GM19035 (cell line): ENCODE data around the gene KRT33B.
"Not testable (repeated sequence)": the region's sequence is repeated elsewhere in the genome, so short reads cannot be mapped to it uniquely, and the experiment has no call there.

Experiments used
- ATAC-seq: cut with Tn5 transposase; IDR thresholded peaks from one replicate; pipeline ENCODE4 v1.9.1; 2021; ENCODE audit not compliant: unreplicated experiment

Gene KRT33B

GRCh38 chr17:41369713-41370112, at the start of gene KRT33B:
KRT33B (minus strand) TSS chr17:41369813; CDS start chr17:41369750, 63 bp downstream.
- no peak for ATAC-seq

DNA sequence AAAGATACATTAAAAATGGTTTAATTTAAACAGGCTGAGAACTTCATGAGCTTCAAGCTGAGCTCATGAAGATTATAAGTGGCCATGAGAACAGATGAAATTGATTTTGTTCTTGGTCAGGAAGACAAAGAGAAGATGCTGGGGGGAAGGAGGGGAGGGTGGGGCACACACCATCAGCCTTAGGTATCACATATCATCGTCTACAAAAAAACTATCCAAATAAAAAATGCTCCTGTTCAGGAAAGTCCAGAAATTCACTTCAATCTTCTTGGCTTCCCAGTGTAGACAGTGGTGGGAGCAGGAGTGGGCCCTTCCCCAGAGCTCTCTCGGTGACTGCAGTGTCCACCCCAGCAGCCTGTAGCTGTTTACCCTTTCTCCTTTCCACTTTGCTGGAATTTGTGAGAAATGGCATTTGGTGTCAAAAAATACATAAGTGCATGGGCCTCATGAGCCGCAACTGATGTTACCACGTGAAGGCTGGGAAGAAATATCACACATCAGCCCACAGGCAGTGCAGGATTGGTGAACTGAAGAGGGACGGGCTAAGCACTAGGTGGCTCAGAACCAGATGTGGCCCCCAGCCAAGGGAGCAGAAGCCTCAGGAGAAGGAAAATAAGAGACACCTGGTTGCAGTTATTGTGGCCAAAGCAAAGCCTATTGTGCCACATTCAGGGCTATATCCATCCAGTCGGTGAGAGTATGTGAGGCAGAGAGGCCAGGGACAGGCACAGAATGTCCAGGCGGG, 48.7 kb upstream of the KRT33B start:
- no peak for ATAC-seq

DNA sequence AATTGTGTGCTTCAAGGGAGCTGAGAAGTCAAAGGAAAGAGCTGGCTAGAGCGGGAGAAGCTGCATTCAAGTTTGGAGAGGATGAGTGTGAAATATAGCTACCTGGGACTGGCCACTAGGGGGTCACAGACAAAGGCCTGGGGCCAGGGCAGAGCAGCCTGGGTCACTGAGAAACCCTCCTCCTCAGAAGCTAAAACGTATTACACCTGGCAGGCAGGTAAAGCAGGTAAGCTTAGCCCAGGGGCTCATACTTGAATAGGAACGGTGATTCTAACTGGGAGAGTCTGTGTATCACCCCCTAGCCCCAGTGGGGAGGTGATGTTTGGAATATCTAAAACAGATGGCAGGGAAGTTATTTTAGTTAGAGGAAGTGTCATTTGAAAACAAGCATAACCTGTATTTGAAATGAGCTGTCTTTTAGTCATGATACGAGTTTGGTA, 48.0 kb upstream of the KRT33B start:
- ATAC-seq: no peak

DNA sequence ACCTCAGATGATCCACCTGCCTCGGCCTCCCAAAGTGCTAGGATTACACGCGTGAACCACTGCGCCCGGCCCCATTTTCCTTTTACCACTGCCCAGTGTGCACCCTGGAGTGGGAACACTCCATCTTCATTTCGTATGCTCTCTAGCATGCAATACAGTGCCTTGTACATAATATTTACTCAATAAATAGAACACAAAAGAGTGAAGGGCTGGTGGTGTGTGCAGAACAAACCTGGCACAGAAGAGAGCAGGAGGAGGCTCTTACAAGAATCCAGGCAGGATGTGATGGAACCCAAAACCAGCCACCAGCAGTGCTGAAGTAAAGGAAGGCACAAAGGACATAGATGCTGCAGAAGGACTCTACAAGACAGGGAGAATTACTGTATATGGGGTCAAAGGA, 47.5 kb upstream of the KRT33B start:
- no peak for ATAC-seq

- ATAC-seq: no peak
Observed at GRCh38 chr17:41416479-41416878, 46.9 kb upstream of the KRT33B start.

GRCh38 chr17:41415833-41416335, 46.3 kb upstream of the KRT33B start:
- ATAC-seq: no peak

GRCh38 chr17:41415411-41415810, 45.8 kb upstream of the KRT33B start:
- ATAC-seq: no peak

DNA sequence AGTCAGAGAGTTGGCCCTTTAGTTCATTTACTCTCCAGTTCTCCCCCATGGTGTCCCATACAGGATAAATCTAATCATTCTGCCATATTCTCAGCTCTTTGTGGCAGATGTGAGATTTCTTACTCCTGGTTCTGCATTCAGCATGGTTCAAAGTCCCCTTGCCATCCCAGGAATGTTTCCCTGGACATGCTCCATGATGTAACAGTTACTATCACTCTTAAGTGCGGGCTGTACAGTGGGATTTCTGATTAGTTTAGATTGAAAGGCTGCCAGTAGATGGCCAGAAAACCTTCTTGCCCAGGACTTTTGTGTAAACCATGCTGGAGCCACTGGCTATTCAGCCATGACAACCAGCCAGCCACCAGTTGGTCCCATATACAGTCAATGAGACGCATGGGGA, 44.4 kb upstream of the KRT33B start:
- ATAC-seq: no peak

DNA sequence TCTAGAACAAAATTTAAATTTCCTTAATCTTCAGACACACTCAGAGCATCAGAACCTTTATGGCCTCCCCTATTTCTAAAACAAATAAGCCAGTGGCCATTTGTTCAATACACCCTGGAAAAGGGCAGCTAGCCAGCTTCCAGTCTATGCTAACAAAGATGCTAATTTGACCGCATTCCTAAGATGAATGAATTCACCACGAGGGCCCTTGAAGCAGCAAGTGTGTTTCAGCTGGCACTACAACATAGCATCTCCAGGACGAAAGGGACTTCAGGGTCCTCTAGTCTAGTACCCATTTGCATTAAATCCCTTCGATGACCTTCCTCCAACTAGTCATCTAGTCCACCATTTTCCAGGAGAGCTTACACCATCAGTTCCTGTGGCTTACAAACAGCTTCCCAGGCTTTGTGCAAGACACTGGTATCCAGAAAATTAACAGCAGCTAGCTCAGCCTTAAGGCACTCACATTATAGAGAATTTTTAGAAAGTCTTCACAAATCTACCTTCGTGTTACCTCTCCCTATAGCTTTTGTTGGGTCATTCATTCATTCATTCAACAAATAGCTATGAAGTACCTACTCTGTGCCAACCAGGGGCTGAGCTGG, 43.8 kb upstream of the KRT33B start:
- no peak for ATAC-seq

GRCh38 chr17:41411072-41411840, 41.6 kb upstream of the KRT33B start:
- no peak for ATAC-seq

DNA sequence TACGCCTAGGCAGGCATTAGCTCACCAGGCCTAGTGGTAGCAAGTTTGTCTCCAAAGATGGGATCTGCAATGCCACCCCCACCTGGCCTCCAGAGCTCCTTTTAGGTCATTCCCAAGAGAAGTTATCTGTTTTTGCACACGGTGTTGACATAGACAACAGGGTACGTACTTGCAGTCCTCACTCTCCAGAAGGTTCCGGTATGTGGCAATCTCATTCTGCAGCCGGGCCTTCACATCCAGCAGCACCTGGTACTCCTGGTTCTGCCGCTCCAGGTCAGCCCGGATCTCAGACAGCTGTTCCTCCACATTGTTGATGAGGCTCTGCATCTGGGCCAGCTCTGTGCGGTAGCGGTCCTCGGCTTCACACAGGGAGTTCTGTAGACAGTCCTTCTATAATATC, 37.6 kb upstream of the KRT33B start:
- ATAC-seq: no peak

DNA sequence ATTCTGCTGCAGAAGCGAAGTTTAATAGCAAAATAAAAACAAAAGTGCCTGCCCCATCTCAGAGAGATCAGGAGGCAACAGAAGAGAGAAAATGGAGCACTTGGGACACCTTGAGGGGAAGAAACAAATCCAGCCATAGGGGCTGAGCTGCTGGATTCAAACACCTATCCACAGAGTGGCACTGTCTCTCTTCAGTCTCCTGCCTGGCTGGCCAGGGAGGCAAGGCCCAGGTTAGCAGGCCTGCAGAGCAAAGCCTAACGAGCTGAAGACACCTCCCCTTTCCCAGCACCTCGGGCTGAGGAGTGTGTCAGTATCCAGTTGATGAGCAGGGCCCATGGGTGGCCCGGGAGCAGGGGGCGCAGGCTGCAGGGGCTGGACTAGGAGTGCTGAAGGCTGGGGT, 36.6 kb upstream of the KRT33B start:
- no peak for ATAC-seq

DNA sequence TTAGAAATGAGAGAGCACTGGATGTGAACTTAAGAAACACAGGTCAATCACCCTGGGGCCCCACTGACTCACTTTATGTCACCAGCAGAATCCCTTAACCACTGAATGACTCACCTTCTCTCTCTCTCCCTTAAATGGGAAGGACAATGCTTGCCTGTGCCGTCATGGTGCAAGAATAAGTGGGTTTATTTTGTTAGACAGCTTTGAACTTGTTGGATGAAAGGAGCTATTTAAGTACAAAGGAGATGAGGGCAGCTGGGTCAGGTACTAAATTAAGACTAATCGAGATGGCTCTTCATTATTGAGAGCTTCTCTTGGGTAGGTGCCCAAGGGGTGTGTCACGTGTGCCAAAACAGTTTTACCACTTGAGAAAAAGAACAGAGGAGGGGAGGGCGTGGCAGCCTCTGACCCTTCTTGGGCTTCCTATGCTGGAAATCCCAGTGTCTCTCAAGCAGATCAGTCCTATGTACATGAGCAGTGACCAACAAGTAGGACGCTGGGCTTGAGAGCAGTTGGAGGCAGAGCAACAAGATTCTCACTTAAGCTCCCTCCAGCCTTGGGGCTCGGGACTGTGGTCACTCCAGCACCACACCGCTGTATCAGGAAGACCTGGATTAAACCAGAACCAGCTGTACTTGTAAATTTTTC, 34.5 kb upstream of the KRT33B start:
- no peak for ATAC-seq

DNA sequence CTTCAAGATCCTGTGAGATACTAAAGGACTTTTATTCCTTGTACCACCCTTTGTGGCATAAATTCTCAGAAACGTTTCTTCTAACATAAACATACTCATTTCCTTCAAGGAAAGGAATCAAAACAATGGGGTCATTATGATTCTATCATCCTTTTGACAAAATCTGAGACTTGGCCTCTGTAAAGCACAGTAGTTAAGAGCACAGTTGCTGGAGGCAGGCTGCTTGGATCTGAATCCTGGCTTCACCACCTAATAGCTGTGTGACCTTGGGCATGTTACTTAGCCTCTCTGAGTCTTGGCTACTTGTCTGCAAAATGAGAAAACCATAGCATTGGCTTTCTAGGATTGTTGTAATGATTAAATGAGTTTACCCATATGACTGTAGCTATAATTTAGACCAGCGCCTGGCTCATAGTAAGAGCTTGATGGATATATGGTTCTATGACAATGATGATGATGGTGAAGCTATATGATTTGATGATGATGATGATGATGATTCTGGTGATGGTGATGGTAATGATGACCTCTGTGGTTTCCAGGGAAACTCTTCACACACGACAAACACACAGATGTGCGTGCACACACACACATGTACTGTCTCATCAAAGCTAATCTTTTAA, 33.9 kb upstream of the KRT33B start:
- ATAC-seq: no peak

- ATAC-seq: no peak
Observed at GRCh38 chr17:41402161-41402560, 32.5 kb upstream of the KRT33B start.

DNA sequence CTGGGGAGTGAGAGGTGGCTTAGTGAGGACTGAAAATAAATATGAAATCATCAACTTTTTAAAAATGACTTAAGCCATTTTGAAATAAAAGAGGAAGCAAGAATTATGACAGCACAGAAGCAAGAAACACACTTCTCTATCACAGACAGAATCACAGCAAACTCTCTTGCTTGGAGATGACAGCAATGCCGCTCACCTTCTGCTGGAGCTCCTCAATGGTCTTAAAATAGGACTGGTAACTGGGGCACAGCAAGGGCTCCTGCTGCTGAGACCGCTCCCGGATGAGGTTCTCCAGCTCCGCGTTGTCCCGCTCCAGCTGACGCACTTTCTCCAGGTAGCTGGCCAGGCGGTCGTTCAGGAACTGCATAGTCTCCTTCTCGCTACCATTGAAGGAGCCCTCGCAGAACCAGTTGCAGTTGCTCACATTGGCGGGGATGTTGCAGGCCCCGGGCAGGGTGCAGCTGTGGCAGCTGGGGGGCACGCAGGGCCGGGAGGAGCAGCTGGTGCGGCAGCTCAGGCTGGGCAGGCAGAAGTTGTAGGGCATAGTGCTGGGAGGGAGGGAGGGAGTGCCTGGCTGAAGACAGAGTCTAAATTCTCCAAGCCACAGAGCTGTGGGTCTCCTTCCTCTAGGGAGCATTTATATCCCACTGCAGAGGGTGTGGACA, 27.5 kb upstream of the KRT33B start, which contains the start of gene KRT31:
Gene KRT31, minus strand, starts transcription at position 613 of the 665 bp plus-strand sequence. Its CDS starts 69 bp downstream, at position 544.
- no peak for ATAC-seq

DNA sequence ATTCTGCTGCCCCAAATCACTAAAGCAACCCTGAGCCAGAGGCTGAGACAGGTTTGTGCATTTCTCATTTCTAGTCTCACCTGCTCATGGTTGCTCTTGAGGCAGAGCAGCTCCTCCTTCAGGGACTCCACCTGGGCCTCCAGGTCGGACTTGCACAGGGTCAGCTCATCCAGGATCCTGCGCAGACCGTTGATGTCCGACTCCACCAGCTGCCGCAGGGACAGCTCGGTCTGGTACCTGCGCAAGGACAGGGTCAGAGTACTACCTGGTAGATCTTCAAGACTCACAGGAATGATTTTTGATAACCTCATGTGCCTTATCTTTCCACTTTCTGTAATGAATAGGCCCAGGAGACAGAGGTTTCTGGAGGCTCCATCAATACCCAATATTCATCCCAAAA, 26.7 kb upstream of the KRT33B start:
- no peak for ATAC-seq

GRCh38 chr17:41395611-41396010, 26.0 kb upstream of the KRT33B start:
- ATAC-seq: no peak

- not testable (repeated sequence) for ATAC-seq
Observed at GRCh38 chr17:41395044-41395443, 25.4 kb upstream of the KRT33B start.
